NCI-H1048 (cell line): ENCODE results near the gene SLC1A2.
"Not testable (repeated sequence)": the region's sequence is repeated elsewhere in the genome, so short reads cannot be mapped to it uniquely, and the experiment has no call there.

ENCODE experiments used
- DNase-seq: peaks from one replicate; lab custom pipeline; 2025; lab: John Stamatoyannopoulos, UW

Gene SLC1A2

GRCh38 chr11:35241531-35241930, 177.8 kb downstream of the SLC1A2 start:
- no peak for DNase-seq

DNA sequence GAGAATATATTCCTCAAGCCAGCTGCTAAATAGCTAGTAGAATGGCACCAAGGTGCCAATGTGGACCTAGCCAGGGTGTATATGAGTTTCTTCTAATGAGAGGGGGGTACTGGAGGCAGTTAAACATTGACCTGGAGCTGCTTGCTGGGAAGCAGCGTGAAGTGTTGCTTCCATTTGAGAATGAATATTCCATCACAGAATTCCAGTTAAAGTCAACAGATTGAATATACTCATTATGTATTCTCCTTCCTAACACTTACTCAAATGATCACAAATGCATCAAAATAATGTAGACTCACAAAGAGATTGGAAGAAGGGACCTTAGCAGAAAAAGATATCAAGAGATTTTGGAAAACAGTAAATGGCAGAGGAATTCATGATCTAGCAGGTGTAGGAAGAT, 178.3 kb downstream of the SLC1A2 start:
- no peak for DNase-seq

GRCh38 chr11:35239471-35240075, 179.8 kb downstream of the SLC1A2 start:
- no peak for DNase-seq

DNA sequence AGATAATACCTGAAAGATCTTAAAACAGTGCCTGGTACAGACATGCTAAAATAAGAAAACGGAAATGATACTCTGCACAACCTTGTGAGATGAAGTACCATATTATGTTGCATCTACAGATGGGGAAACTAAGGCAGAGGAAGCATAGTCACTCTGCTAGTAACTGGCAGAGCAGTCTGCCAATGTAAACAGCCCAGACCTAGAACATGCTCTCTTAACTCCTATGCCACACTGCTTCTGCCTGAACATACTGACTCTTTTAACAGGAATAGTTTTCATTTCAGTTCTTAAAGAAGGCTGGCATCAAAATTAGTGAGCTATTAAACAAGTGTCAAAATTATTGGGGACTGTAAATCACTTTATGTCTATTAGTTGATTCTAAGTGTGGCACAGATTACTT, 180.5 kb downstream of the SLC1A2 start:
- no peak for DNase-seq

GRCh38 chr11:35237860-35238715, 181.3 kb downstream of the SLC1A2 start:
- peak; percentile 63 for DNase-seq

GRCh38 chr11:35237351-35237750, 182.0 kb downstream of the SLC1A2 start:
- DNase-seq: no peak

DNA sequence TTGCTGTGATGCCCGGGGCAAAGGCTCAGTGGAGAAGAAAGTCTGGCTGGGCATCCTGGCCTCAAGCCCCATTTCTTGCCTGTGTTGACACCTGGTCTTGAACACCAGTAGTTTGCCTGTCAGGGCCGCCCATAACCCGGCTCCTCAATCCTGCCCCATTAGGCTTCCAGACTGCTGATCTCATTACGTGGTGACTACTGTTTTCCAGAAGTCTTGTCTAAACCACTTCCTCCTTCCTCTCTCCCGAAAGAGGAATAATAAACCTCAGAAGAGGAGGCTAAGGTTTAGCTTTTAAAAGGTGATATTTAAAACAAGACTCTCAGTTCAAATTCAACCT, 182.7 kb downstream of the SLC1A2 start:
- no peak for DNase-seq

DNA sequence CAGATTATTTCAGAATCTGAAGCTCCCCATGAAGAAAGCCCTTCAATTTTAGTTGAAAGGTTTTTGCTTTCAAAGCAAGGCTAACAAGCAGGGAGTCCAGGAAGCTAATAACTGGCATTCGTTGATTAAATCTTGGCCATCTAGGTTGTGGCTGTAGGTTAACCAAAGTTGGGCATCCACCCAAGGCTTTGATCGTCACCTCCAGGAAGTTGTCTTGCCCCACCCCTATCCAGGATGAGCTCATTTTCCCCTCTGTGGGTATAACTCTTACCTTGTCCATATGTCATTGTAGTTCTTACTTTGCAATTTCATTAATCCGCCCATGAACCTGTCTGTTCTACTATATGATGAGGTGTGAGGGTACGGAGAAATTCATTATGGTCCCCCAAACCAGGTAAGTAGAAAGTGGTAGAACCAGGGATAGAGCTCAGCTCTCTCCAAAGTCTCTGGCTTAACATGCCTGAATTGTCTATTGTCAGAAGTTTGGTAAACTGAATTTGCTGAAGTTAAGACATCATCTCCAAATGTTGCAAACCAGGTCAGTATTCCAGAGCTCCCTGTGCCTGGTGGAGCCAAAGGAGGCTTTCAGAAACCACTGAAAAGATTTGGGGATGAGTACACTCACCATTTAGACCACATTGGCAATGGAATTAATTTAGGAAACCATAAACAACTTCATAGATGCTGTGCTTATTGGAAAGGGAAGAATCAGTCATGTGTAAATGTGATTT, 183.3 kb downstream of the SLC1A2 start:
- DNase-seq: no peak

DNA sequence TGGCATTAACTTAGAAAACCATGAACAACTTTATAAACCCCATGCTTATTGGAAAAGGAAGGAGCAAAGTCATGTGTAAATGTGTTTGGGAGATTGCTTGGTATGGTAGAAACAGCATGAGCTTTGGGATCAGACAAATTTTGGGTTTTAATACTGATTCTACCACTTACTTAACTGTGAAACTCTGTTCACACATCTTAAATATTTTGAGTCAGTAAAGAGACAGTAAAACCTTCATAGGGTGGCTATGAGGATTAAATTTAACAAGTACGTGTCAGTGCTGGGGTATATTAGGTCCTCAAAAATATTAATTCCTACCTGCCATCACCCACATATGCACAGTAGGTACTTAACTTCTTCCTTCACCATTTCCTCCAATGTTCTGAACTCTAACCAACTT, 183.9 kb downstream of the SLC1A2 start:
- DNase-seq: no peak

DNA sequence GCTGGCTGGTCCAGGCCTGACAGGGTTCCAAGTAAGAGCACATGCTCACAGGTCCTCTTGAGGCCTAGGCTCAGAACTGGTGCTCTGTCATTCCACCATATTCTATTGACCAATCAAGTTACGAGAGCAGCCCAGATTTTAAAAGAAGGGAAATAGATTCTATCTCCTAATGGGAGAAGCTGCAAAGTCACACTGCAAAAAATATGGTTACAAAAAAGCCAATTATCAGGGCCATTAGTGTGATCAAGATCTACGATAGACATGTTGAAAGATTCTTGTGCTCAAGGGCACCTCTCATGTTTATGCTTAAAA, 184.2 kb downstream of the SLC1A2 start:
- no peak for DNase-seq

- DNase-seq: no peak
Observed at GRCh38 chr11:35234460-35235156, 184.8 kb downstream of the SLC1A2 start.

DNA sequence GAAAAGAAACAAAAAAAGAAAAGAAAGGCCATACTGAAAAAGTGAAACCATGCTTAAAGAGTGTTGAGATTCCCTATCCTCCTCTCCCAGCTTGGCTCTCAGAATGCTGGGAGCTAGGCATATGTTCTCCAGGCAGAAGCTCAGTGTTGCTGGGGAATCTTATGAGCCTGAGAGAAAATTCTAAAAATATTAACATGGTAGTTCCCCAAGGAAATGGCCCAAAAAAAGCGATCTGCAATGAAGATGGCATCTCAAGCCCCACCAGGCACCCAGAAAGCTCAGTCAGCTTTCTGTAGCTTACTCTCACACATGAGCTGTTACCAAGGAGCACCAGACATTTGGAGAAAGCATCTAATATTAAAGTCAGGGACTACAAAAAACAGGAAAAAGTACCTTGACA, 185.8 kb downstream of the SLC1A2 start:
- DNase-seq: no peak

GRCh38 chr11:35232891-35233330, 186.4 kb downstream of the SLC1A2 start:
- no peak for DNase-seq

GRCh38 chr11:35231076-35231860, 188.1 kb downstream of the SLC1A2 start:
- DNase-seq: no peak

GRCh38 chr11:35230388-35230787, 189.0 kb downstream of the SLC1A2 start:
- DNase-seq: no peak

DNA sequence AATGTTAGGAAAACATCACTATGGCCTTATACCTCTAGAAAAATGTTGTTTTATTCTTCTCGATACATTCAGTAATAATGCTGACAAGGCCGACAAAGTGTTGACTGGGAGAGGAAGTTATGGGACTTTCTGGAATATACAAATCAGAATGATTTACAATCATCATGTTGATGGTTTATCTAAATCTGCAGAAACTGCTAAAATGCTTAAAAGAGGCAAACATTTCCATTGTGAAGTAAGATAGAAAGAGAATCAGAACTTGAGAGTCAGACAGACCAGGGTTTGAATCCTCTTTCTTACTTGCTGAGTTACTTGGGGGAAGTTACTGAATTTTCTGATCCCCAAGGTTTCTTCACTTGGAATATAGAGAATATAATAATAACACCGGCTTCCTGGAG, 191.0 kb downstream of the SLC1A2 start:
- DNase-seq: no peak

- peak; percentile 43 for DNase-seq
Observed at GRCh38 chr11:35227576-35228327, 191.6 kb downstream of the SLC1A2 start.

DNA sequence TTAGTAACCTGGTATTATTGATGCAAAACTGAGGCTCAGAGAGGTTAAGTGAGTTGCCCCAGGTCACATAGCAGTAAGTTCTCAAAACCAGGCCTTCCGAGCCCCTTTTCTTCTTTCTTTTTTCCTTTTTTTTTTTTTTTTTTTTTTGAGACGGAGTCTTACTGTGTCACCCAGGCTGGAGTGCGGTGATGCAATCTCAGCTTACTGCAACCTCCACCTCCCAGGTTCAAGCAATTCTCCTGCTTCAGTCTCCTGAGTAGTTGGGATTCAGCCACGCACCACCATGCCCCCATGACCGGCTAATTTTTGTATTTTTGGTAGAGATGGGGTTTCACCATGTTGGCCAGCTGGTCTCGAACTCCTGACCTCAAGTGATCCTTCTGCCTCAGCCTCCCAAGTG, 192.6 kb downstream of the SLC1A2 start:
- not testable (repeated sequence) for DNase-seq

- DNase-seq: no peak
Observed at GRCh38 chr11:35225946-35226520, 193.3 kb downstream of the SLC1A2 start.

- no peak for DNase-seq
Observed at GRCh38 chr11:35223991-35224390, 195.4 kb downstream of the SLC1A2 start.

DNA sequence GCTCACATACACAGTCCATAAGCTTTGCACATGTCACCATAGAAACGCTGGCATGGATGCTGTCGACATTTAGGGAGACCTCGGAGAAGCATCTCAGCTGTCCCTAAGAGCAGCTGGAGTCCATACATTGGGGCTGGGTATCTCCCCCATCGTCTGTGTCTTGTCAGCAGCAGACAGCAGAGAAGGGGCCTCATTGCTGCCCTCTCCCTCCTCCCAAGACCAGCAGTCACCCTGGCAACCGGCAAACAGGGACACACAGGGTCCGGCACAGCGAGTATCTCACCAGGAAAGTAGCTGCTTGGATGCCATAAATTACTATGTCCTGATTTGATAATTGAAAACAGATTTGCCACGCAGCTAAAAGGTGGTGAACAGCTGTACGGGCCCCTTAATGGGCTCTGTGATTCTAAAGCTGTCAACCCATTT, 196.0 kb downstream of the SLC1A2 start:
- no peak for DNase-seq
